ENCODE data around the gene ARVCF.

ARVCF gene

DNA sequence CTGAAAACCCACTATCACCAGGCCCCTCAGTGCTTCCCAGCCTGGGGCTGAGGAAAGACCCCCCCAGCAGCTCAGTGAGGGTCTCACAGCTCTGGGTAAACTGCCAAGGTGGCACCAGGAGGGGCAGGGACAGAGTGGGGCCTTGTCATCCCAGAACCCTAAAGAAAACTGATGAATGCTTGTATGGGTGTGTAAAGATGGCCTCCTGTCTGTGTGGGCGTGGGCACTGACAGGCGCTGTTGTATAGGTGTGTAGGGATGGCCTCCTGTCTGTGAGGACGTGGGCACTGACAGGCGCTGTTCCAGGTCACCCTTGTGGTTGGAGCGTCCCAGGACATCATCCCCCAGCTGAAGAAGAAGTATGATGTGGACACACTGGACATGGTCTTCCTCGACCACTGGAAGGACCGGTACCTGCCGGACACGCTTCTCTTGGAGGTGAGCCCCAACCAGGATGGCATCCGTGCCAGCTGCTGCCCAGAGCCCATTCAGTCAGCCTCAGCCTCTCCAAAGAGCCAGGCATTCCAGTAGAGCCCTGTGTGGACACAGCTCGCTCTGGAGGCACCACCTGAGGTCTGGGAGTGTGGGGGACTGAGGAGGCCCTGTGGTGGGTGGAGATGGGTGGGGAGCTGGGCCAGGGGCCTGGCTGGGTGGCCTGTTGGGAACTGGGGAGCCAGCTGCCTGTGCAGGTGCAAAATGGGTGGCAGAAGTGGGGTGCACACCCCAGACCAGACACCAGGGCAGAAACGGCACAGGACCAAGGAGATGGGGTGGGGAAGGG is 52.6 kb downstream of the ARVCF start:
- WGBS, 2 donors (ENCODE audit: extremely low coverage in 2 of 2, insufficient read length in 2 of 2, insufficient replicate concordance in 1 of 2), result no CpG with 5 or more reads among the region's 12 CpGs
- peaks cover 3% of the 10 kb centered on the region for H3K79me1 ChIP-seq (ENCODE audit: low read depth, low read length)
- H3K27me3 ChIP-seq (ENCODE audit: control insufficient read depth in 3 of 3, insufficient read depth in 3 of 3, low read depth in 1 of 3, low read length in 3 of 3), result no peaks in the 10 kb centered on the region
- peak overlapping the region; percentile 17 for H4K8ac ChIP-seq (ENCODE audit: low read depth, low read length)
- peak overlapping the region; percentile 8 for H3K23ac ChIP-seq (ENCODE audit: low read depth, low read length, poor library complexity)
- no peak overlapping the region for H3K4me3 ChIP-seq (ENCODE audit: low read length in 2 of 2)
- no peak overlapping the region for H3K27ac ChIP-seq (replicated peaks; ENCODE audit: low read length)
- peaks cover 17 to 47% of the 10 kb centered on the region in 2 donors for H3K4me1 ChIP-seq (ENCODE audit: control insufficient read depth in 2 of 2, insufficient read depth in 1 of 2, low read depth in 1 of 2, low read length in 2 of 2)
- peak overlapping the region; percentile 1 for H3K14ac ChIP-seq (ENCODE audit: low read length)
- H2AK5ac ChIP-seq (ENCODE audit: low read depth, low read length), result peak overlapping the region; percentile 97
- H3K4me2 ChIP-seq (ENCODE audit: insufficient read depth, low read length, poor library complexity, severe bottlenecking), result no peak overlapping the region
- no peak overlapping the region for H2BK120ac ChIP-seq (ENCODE audit: low read depth, low read length)
- no peak for DNase-seq (ENCODE audit: low spot score)
- H3K9me3 ChIP-seq (replicated peaks in 1 of 2; ENCODE audit: control insufficient read depth in 2 of 2, insufficient read depth in 1 of 2, low read depth in 1 of 2, low read length in 2 of 2), result peaks cover 0 to 2% of the 10 kb centered on the region in 2 donors
- peaks cover 1 to 10% of the 10 kb centered on the region in 2 donors for H3K36me3 ChIP-seq (replicated peaks in 1 of 2; ENCODE audit: control insufficient read depth in 2 of 2, insufficient read depth in 2 of 2, low read length in 2 of 2)
- H2AFZ ChIP-seq (ENCODE audit: low read length), result no peak overlapping the region
- H3K9ac ChIP-seq (ENCODE audit: low read depth, low read length, poor library complexity), result peak overlapping the region; percentile 78
- peak overlapping the region; percentile 87 for H2BK15ac ChIP-seq (ENCODE audit: low read length)
- H4K91ac ChIP-seq (ENCODE audit: low read depth, low read length, poor library complexity), result no peak overlapping the region
- no peak overlapping the region for H2BK12ac ChIP-seq (ENCODE audit: low read length)
- peak overlapping the region; percentile 24 for H2BK5ac ChIP-seq (ENCODE audit: low read length)
- no peak overlapping the region for H3K4ac ChIP-seq (ENCODE audit: low read length)
- H3K18ac ChIP-seq (ENCODE audit: low read length), result peak overlapping the region; percentile 70

DNA sequence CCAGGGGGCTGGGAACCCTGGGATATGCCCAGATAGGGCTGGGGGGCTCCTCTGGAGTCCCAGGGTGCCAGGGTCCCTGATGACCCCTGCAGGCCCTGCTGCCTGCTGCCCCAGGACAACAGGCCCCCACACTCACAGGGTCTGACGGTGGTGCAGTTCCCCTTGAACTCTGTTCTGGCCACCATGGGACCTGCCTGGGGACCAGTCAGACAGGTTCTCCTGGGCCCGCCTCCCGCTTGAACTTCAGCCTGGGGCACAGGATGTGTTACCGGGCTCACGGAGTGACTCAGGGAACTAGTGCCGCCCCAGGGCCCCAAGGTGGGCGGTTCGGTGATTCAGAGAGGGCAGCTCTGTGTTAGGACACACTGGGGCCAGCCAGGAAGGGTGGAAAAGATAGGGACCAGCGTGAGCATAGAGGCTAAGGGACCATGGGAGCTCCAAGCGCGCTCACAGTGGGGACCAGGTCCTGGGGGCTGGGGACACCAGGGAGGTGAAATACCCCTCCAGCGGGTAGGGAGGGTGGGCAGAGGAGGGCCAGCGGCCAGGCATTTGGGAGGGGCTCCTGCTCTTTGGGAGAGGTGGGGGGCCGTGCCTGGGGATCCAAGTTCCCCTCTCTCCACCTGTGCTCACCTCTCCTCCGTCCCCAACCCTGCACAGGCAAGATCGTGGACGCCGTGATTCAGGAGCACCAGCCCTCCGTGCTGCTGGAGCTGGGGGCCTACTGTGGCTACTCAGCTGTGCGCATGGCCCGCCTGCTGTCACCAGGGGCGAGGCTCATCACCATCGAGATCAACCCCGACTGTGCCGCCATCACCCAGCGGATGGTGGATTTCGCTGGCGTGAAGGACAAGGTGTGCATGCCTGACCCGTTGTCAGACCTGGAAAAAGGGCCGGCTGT is 53.5 kb downstream of the ARVCF start:
- Histone ChIP-seq H3K36me3 (replicated peaks in 1 of 2; ENCODE audit: control insufficient read depth in 2 of 2, insufficient read depth in 2 of 2, low read length in 2 of 2) (peaks cover 0 to 7% of the 10 kb centered on the region in 2 donors), H3K18ac (ENCODE audit: low read length) (peak overlapping the region; percentile 93), H3K9me3 (replicated peaks in 1 of 2; ENCODE audit: control insufficient read depth in 2 of 2, insufficient read depth in 1 of 2, low read depth in 1 of 2, low read length in 2 of 2) (peaks cover 0 to 2% of the 10 kb centered on the region in 2 donors), H3K9ac (ENCODE audit: low read depth, low read length, poor library complexity) (peak overlapping the region; percentile 78), H3K4me1 (ENCODE audit: control insufficient read depth in 2 of 2, insufficient read depth in 1 of 2, low read depth in 1 of 2, low read length in 2 of 2) (peaks cover 21 to 43% of the 10 kb centered on the region in 2 donors), H2BK12ac (ENCODE audit: low read length) (no peak overlapping the region), H4K8ac (ENCODE audit: low read depth, low read length) (peak overlapping the region; percentile 17), H3K23ac (ENCODE audit: low read depth, low read length, poor library complexity) (peak overlapping the region; percentile 100), H3K4me2 (ENCODE audit: insufficient read depth, low read length, poor library complexity, severe bottlenecking) (no peak overlapping the region), H3K14ac (ENCODE audit: low read length) (peak overlapping the region; percentile 98), H2AFZ (ENCODE audit: low read length) (peak overlapping the region; percentile 48), H3K79me1 (ENCODE audit: low read depth, low read length) (peaks cover 3% of the 10 kb centered on the region), H3K4ac (ENCODE audit: low read length) (no peak overlapping the region), H2BK15ac (ENCODE audit: low read length) (peak overlapping the region; percentile 98), H2BK120ac (ENCODE audit: low read depth, low read length) (no peak overlapping the region), H4K91ac (ENCODE audit: low read depth, low read length, poor library complexity) (no peak overlapping the region), H2AK5ac (ENCODE audit: low read depth, low read length) (peak overlapping the region; percentile 97), H3K27me3 (ENCODE audit: control insufficient read depth in 3 of 3, insufficient read depth in 3 of 3, low read depth in 1 of 3, low read length in 3 of 3) (no peaks in the 10 kb centered on the region), H2BK5ac (ENCODE audit: low read length) (peak overlapping the region; percentile 93), H3K4me3 (ENCODE audit: low read length in 2 of 2) (no peak overlapping the region), H3K27ac (replicated peaks; ENCODE audit: low read length) (no peak overlapping the region)
- WGBS, 2 donors (ENCODE audit: extremely low coverage in 2 of 2, insufficient read length in 2 of 2, insufficient replicate concordance in 1 of 2), result no CpG with 5 or more reads among the region's 30 CpGs
- DNase-seq (ENCODE audit: low spot score), result no peak

DNA sequence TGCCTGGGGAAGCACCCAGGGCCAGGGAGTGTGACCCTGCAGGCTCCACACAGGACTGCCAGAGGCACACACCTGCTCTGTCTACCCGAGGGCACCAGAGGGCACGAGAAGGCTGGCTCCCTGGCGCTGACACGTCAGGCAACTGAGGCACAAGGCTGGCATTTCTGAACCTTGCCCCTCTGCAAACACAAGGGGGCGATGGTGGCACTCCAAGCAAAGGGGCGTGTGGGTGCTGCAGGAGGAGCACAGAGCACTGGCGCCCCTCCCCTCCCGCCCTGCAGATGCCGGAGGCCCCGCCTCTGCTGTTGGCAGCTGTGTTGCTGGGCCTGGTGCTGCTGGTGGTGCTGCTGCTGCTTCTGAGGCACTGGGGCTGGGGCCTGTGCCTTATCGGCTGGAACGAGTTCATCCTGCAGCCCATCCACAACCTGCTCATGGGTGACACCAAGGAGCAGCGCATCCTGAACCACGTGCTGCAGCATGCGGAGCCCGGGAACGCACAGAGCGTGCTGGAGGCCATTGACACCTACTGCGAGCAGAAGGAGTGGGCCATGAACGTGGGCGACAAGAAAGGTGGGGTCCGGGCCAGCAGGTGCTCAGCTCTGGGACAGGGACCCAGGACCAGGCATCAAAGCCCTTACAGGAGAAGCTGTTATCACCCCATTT is 54.2 kb downstream of the ARVCF start:
- peak overlapping the region; percentile 100 for H3K23ac ChIP-seq (ENCODE audit: low read depth, low read length, poor library complexity)
- H2BK5ac ChIP-seq (ENCODE audit: low read length), result peak overlapping the region; percentile 93
- H3K4me1 ChIP-seq (ENCODE audit: control insufficient read depth in 2 of 2, insufficient read depth in 1 of 2, low read depth in 1 of 2, low read length in 2 of 2), result peaks cover 21 to 35% of the 10 kb centered on the region in 2 donors
- H3K4me3 ChIP-seq (ENCODE audit: low read length in 2 of 2), result no peak overlapping the region
- no peak overlapping the region for H4K91ac ChIP-seq (ENCODE audit: low read depth, low read length, poor library complexity)
- peak; percentile 70 for DNase-seq (ENCODE audit: low spot score)
- H3K9ac ChIP-seq (ENCODE audit: low read depth, low read length, poor library complexity), result peak overlapping the region; percentile 91
- peak overlapping the region; percentile 48 for H2AFZ ChIP-seq (ENCODE audit: low read length)
- WGBS, 2 donors (ENCODE audit: extremely low coverage in 2 of 2, insufficient read length in 2 of 2, insufficient replicate concordance in 1 of 2), result no CpG with 5 or more reads among the region's 22 CpGs
- H3K27ac ChIP-seq (replicated peaks; ENCODE audit: low read length), result no peak overlapping the region
- peaks cover 3% of the 10 kb centered on the region for H3K79me1 ChIP-seq (ENCODE audit: low read depth, low read length)
- H2AK5ac ChIP-seq (ENCODE audit: low read depth, low read length), result peak overlapping the region; percentile 98
- H3K18ac ChIP-seq (ENCODE audit: low read length), result peak overlapping the region; percentile 93
- H2BK120ac ChIP-seq (ENCODE audit: low read depth, low read length), result peak overlapping the region; percentile 85
- H3K4me2 ChIP-seq (ENCODE audit: insufficient read depth, low read length, poor library complexity, severe bottlenecking), result peak overlapping the region; percentile 18
- peaks cover 0 to 2% of the 10 kb centered on the region in 2 donors for H3K36me3 ChIP-seq (replicated peaks in 1 of 2; ENCODE audit: control insufficient read depth in 2 of 2, insufficient read depth in 2 of 2, low read length in 2 of 2)
- no peaks in the 10 kb centered on the region for H3K27me3 ChIP-seq (ENCODE audit: control insufficient read depth in 3 of 3, insufficient read depth in 3 of 3, low read depth in 1 of 3, low read length in 3 of 3)
- peak overlapping the region; percentile 98 for H3K14ac ChIP-seq (ENCODE audit: low read length)
- H3K4ac ChIP-seq (ENCODE audit: low read length), result peak overlapping the region; percentile 92
- peak overlapping the region; percentile 98 for H2BK15ac ChIP-seq (ENCODE audit: low read length)
- H2BK12ac ChIP-seq (ENCODE audit: low read length), result peak overlapping the region; percentile 84
- H4K8ac ChIP-seq (ENCODE audit: low read depth, low read length), result peak overlapping the region; percentile 65
- peaks cover 0 to 2% of the 10 kb centered on the region in 2 donors for H3K9me3 ChIP-seq (replicated peaks in 1 of 2; ENCODE audit: control insufficient read depth in 2 of 2, insufficient read depth in 1 of 2, low read depth in 1 of 2, low read length in 2 of 2)

Data from neuronal stem cell (in vitro differentiated cells).